Calu3 (cell line): ENCODE measurements around the gene FAM118A. TPM values are rescaled to one million over a fixed set of nuclear protein-coding genes. Genes with fewer than 3 reads are reported as not detected.
"Not testable (repeated sequence)": the region's sequence is repeated elsewhere in the genome, so short reads cannot be mapped to it uniquely, and the experiment has no call there.

Experiments used
- BruUV-seq: library from RNA; stranded (reverse); fragments of 400-500 nt; replicated peaks from 2 replicates; lab custom pipeline; 2021; lab: Mats Ljungman, UMichigan
- CTCF ChIA-PET: fragments of 300-600 bp; sonication (Branson Sonifier 250); formaldehyde crosslinking; loops from one replicate; lab custom pipeline; 2022; ENCODE audit warnings: antibody characterized with exemption; lab: Charles Lee
- DNase-seq: peaks from one replicate; pipeline ENCODE4 v3.0.0; 2022
- H3K27ac Mint-ChIP-seq: one replicate; pipeline ENCODE4 v1.8.0; 2022; ENCODE audit warnings: mixed read lengths; ENCODE audit not compliant: unreplicated experiment
- H3K27me3 Mint-ChIP-seq: one replicate; pipeline ENCODE4 v1.8.0; 2022; ENCODE audit warnings: mixed read lengths; ENCODE audit not compliant: unreplicated experiment
- H3K36me3 Mint-ChIP-seq: one replicate; pipeline ENCODE4 v1.8.0; 2022; ENCODE audit warnings: mild to moderate bottlenecking, moderate library complexity, mixed read lengths; ENCODE audit not compliant: insufficient read depth, unreplicated experiment
- H3K4me1 Mint-ChIP-seq: one replicate; pipeline ENCODE4 v1.8.0; 2022; ENCODE audit warnings: mild to moderate bottlenecking, low read depth, mixed read lengths; ENCODE audit not compliant: unreplicated experiment
- H3K4me3 Mint-ChIP-seq: one replicate; pipeline ENCODE4 v1.8.0; 2022; ENCODE audit warnings: mild to moderate bottlenecking, low read depth, moderate library complexity, mixed read lengths; ENCODE audit not compliant: unreplicated experiment
- H3K9me3 Mint-ChIP-seq: one replicate; pipeline ENCODE4 v1.8.0; 2022; ENCODE audit warnings: low read depth, mixed read lengths; ENCODE audit not compliant: unreplicated experiment
- intact Hi-C: fragments of 100-400 bp; cut with micrococcal nuclease; formaldehyde crosslinking; loops from one replicate; pipeline ENCODE4 v1.10.0; 2022; ENCODE audit not compliant: unreplicated experiment
- total RNA-seq: library from RNA; stranded (reverse); gene quantifications from 2 replicates; pipeline ENCODE4 v1.2.3, GENCODE V29; 2022
- TF ChIP-seq, protein P1 (sequence below): fragments of 200-600 bp; IDR thresholded peaks from one replicate; pipeline ENCODE4 v1.8.0; 2022; ENCODE audit warnings: antibody characterized with exemption; ENCODE audit not compliant: unreplicated experiment

FAM118A gene
- total RNA-seq, 1 experiment from 2014 or later = 35.0 TPM

DNA sequence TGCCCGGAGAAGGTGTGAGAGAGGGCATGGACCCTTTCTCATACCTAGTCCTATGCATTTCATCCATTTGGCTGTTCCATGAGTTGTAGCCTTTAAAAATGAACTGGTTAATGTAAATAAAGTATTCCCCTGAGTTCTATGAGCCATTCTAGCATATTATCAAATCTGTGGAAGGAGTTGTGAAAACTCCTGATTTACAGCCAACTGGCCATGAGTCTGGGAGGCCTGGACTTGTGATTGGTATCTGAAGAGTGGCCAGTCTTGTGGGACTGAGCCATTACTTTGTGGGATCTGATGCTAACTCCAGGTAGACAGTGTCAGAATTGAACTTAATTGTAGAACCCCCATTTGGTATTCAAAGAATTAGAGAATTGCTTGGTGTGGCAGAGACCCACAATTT, 48.4 kb downstream of the FAM118A start:
- TF ChIP-seq, protein P1, sequence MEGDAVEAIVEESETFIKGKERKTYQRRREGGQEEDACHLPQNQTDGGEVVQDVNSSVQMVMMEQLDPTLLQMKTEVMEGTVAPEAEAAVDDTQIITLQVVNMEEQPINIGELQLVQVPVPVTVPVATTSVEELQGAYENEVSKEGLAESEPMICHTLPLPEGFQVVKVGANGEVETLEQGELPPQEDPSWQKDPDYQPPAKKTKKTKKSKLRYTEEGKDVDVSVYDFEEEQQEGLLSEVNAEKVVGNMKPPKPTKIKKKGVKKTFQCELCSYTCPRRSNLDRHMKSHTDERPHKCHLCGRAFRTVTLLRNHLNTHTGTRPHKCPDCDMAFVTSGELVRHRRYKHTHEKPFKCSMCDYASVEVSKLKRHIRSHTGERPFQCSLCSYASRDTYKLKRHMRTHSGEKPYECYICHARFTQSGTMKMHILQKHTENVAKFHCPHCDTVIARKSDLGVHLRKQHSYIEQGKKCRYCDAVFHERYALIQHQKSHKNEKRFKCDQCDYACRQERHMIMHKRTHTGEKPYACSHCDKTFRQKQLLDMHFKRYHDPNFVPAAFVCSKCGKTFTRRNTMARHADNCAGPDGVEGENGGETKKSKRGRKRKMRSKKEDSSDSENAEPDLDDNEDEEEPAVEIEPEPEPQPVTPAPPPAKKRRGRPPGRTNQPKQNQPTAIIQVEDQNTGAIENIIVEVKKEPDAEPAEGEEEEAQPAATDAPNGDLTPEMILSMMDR = no peak
- H3K36me3 Mint-ChIP-seq = no peaks in the 10 kb centered on the region
- no peaks in the 10 kb centered on the region for H3K4me1 Mint-ChIP-seq
- no TSS peak for BruUV-seq
- H3K27me3 Mint-ChIP-seq = peaks cover 18% of the 10 kb centered on the region
- no peak overlapping the region for H3K4me3 Mint-ChIP-seq
- H3K9me3 Mint-ChIP-seq = no peaks in the 10 kb centered on the region
- CTCF ChIA-PET = no interaction called here
- DNase-seq = no peak
- intact Hi-C loops = no loop called here
- H3K27ac Mint-ChIP-seq = no peak overlapping the region

DNA sequence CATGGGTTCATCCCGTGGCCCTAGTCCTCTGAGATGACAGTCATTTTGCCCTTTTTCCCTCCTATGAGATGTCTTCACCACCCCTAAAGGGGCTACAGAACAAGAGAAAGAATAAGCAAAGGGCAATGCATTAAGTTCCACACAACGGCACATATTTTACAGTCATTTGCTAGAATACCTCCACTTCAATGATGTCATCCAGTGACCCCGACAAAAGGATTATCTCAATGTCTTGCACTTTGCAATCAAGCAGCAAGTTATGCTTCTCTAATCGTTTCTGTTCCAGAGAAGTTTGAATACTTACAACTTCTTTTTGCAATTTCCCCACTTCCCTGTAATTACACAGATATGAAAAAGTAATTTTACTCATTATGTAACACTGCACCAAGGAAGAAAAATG, 49.9 kb downstream of the FAM118A start:
- Mint-ChIP-seq H3K4me3 (no peak overlapping the region), H3K27ac (no peak overlapping the region), H3K4me1 (no peaks in the 10 kb centered on the region), H3K9me3 (no peaks in the 10 kb centered on the region), H3K27me3 (peaks cover 21% of the 10 kb centered on the region), H3K36me3 (no peaks in the 10 kb centered on the region)
- CTCF ChIA-PET = no interaction called here
- no TSS peak for BruUV-seq
- TF ChIP-seq, protein P1 = no peak
- intact Hi-C loops = no loop called here
- no peak for DNase-seq

DNA sequence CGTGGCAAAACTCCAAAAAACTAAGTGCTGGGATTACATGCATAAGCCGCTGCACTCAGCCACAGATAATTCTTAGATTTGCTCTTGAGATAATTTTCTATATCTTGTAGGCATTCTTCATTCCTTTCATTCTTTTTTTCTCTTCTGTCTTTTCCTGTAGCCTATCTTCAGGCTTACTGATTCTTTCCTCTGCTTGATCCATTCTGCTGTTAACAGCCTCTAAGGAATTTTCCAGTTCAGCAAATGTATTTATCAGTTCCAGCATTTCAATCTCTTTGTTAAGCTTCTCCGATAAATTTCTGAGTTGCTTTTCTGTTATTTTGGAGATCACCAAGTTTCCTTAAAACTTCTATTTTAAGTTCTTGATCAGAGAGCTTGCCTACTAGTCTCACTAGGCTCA, 57.0 kb downstream of the FAM118A start:
- no TSS peak for BruUV-seq
- TF ChIP-seq, protein P1 = no peak
- CTCF ChIA-PET = no interaction called here
- intact Hi-C loops = no loop called here
- Mint-ChIP-seq H3K9me3 (peaks cover 4% of the 10 kb centered on the region), H3K27me3 (peaks cover 53% of the 10 kb centered on the region), H3K4me3 (no peak overlapping the region), H3K27ac (no peak overlapping the region), H3K4me1 (no peaks in the 10 kb centered on the region), H3K36me3 (no peaks in the 10 kb centered on the region)
- DNase-seq = no peak

DNA sequence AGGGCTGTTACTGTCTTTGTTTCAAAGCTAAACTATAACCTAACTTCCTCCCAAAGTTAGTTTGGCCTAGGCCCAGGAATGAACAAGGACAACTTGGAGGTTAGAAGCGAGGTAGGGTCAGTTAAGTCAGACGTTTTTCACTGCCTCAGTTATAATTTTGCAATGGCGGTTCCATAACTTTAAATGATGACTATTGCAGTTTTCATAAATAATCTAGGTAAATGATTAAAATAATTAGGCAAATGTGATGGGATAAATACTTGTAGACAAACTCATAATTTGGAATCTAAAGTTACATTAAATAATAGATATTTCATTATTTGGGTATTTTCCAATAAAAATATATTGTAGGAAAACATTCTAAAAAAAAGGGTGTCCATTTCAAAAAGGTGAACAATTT, 63.9 kb downstream of the FAM118A start:
- H3K27ac Mint-ChIP-seq, H3K9me3 Mint-ChIP-seq, H3K36me3 Mint-ChIP-seq, BruUV-seq, H3K4me1 Mint-ChIP-seq, DNase-seq, intact Hi-C loops, H3K27me3 Mint-ChIP-seq, H3K4me3 Mint-ChIP-seq: not testable (repeated sequence)
- CTCF ChIA-PET = interaction anchor here (0.7 to 1.1 kb wide), 2 partner anchors 38 to 176 kb away, joined by 3 to 4 read pairs; no protein-coding TSS in a partner anchor

DNA sequence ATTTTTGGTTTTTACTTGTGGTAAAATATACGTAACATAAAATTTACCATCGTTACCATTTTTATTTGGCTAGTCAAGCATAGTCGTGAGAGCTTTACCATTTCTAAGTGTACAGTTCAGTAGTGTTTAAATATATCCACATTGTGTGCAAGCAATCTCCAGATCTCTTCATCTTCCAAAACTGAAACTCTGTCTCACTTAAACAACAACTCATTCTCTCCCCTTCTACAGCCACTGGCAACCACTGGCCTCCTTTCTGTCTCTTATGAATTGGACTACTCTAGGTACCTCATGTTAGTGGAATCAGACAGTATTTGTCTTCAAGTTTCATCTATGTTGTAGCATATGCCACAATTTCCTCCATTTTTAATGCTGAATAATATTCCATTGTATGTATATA, 66.3 kb downstream of the FAM118A start:
- Mint-ChIP-seq H3K4me3 (no peak overlapping the region), H3K9me3 (no peaks in the 10 kb centered on the region), H3K36me3 (no peaks in the 10 kb centered on the region), H3K27me3 (peaks cover 3% of the 10 kb centered on the region), H3K27ac (no peak overlapping the region), H3K4me1 (no peaks in the 10 kb centered on the region)
- CTCF ChIA-PET = no interaction called here
- no TSS peak for BruUV-seq
- TF ChIP-seq, protein P1 = no peak
- intact Hi-C loops = no loop called here
- no peak for DNase-seq
